CD14-positive monocyte (primary cell): Measurements from ENCODE around the gene ING2. TPM values are rescaled to one million over a fixed set of nuclear protein-coding genes. Genes with fewer than 3 reads are reported as not detected.
A peak's percentile ranks its signal among the peaks of the same experiment; 100 is the strongest.

ENCODE experiments used
- DNase-seq, 3 donors: peaks; one replicate each; pipeline ENCODE4 v3.0.0-alpha.2; 2011 to 2022
- H2AFZ ChIP-seq: 2 replicates; pipeline ENCODE4 v1.6.0; 2012; ENCODE audit warnings: mild to moderate bottlenecking, low read depth, low read length, inconsistent platforms; ENCODE audit not compliant: insufficient read depth, poor library complexity, severe bottlenecking
- H3K27ac ChIP-seq, 2 donors: 1 replicate in 1 of 2; 2 replicates in 1 of 2; pipeline ENCODE4 v1.5.1; 2012 to 2013; ENCODE audit warnings: low read length in 2 of 2, control low read depth in 1 of 2, inconsistent platforms in 1 of 2, low read depth in 1 of 2, mild to moderate bottlenecking in 1 of 2
- H3K27me3 ChIP-seq, 2 donors: one replicate each; pipeline versions ENCODE4 v1.6.0 to v1.6.1; 2011 to 2013; ENCODE audit warnings: low read length in 2 of 2; ENCODE audit not compliant: control insufficient read depth in 2 of 2, insufficient read depth in 2 of 2
- H3K36me3 ChIP-seq, 2 donors: replicated peaks in 1 of 2; 1 replicate in 1 of 2; 2 replicates in 1 of 2; pipeline versions ENCODE4 v1.5.1 to v1.6.1; 2012 to 2013; ENCODE audit warnings: low read length in 2 of 2, control low read depth in 1 of 2, inconsistent platforms in 1 of 2, mild to moderate bottlenecking in 1 of 2; ENCODE audit not compliant: insufficient read depth in 2 of 2, control insufficient read depth in 1 of 2
- H3K4me1 ChIP-seq, 2 donors: 1 replicate in 1 of 2; 2 replicates in 1 of 2; pipeline versions ENCODE4 v1.5.1 to v1.6.1; 2012 to 2013; ENCODE audit warnings: low read length in 2 of 2, control low read depth in 1 of 2, inconsistent platforms in 1 of 2, mild to moderate bottlenecking in 1 of 2, moderate library complexity in 1 of 2; ENCODE audit not compliant: insufficient read depth in 2 of 2, control insufficient read depth in 1 of 2
- H3K4me2 ChIP-seq: replicated peaks from 2 replicates; pipeline ENCODE3; 2012; ENCODE audit warnings: low read length, moderate library complexity, mild to moderate bottlenecking; ENCODE audit not compliant: poor library complexity, severe bottlenecking; ENCODE audit errors: extremely low read depth
- H3K4me3 ChIP-seq, 3 experiments: fragments of 200-600 bp in 1 of 3; sonication (generic) in 1 of 3; replicated peaks in 1 of 3; 1 replicate in 2 of 3; 2 replicates in 1 of 3; pipeline ENCODE4 v1.5.1; 2011 to 2013; ENCODE audit warnings: low read length in 3 of 3, mild to moderate bottlenecking in 3 of 3, control low read depth in 2 of 3, low read depth in 2 of 3, inconsistent platforms in 1 of 3, moderate library complexity in 1 of 3
- H3K79me2 ChIP-seq: 2 replicates; pipeline ENCODE4 v1.6.0; 2012; ENCODE audit warnings: mild to moderate bottlenecking, control low read depth, inconsistent platforms, low read length, moderate library complexity; ENCODE audit not compliant: insufficient read depth
- H3K9ac ChIP-seq: 2 replicates; pipeline ENCODE4 v1.6.0; 2017; ENCODE audit warnings: low read length, mild to moderate bottlenecking; ENCODE audit not compliant: insufficient read depth, poor library complexity, severe bottlenecking
- H3K9me3 ChIP-seq, 2 donors: replicated peaks in 1 of 2; 1 replicate in 1 of 2; 2 replicates in 1 of 2; pipeline versions ENCODE4 v1.5.1 to v1.6.1; 2012 to 2013; ENCODE audit warnings: low read length in 2 of 2, control low read depth in 1 of 2; ENCODE audit not compliant: control insufficient read depth in 1 of 2, insufficient read depth in 1 of 2
- H4K20me1 ChIP-seq: 2 replicates; pipeline ENCODE4 v1.6.0; 2012; ENCODE audit warnings: mild to moderate bottlenecking, low read length, control low read depth, moderate library complexity; ENCODE audit not compliant: insufficient read depth
- H3K27ac Mint-ChIP-seq, 7 donors: one replicate each; pipeline ENCODE4 v1.8.0; 2020; ENCODE audit warnings: mild to moderate bottlenecking in 7 of 7, mixed read lengths in 7 of 7, moderate library complexity in 6 of 7, inconsistent platforms in 2 of 7
- H3K27me3 Mint-ChIP-seq, 3 donors: one replicate each; pipeline ENCODE4 v1.8.0; 2021 to 2022; ENCODE audit warnings: low read depth in 3 of 3, mild to moderate bottlenecking in 3 of 3, mixed read lengths in 3 of 3, moderate library complexity in 3 of 3, inconsistent platforms in 1 of 3
- H3K36me3 Mint-ChIP-seq, 2 donors: one replicate each; pipeline ENCODE4 v1.8.0; 2020; ENCODE audit warnings: mixed read lengths in 2 of 2, inconsistent platforms in 1 of 2, mild to moderate bottlenecking in 1 of 2
- H3K4me1 Mint-ChIP-seq: one replicate; pipeline ENCODE4 v1.8.0; 2020; ENCODE audit warnings: mild to moderate bottlenecking, mixed read lengths
- H3K4me3 Mint-ChIP-seq, 2 donors: one replicate each; pipeline ENCODE4 v1.8.0; 2020; ENCODE audit warnings: mild to moderate bottlenecking in 2 of 2, mixed read lengths in 2 of 2, moderate library complexity in 1 of 2
- H3K9me3 Mint-ChIP-seq, 7 donors: one replicate each; pipeline ENCODE4 v1.8.0; 2020 to 2022; ENCODE audit warnings: mixed read lengths in 7 of 7, mild to moderate bottlenecking in 6 of 7, moderate library complexity in 6 of 7, inconsistent platforms in 2 of 7
- WGBS: methylation state at CpG from one replicate; pipeline ENCODE4 v1.1.5; 2013; ENCODE audit warnings: missing lambda C conversion rate; ENCODE audit not compliant: insufficient coverage; 5-methylcytosine and 5-hydroxymethylcytosine counted together
- intact Hi-C, 2 donors: fragments of 100-400 bp; cut with micrococcal nuclease; formaldehyde crosslinking; loops; one replicate each; pipeline versions ENCODE4 v1.15.0 to v1.15.1; 2023
- polyA plus RNA-seq, 3 donors: library from polyadenylated mRNA; depleted of rRNA in 1 of 3; unstranded in 2 of 3; stranded (reverse) in 1 of 3; fragments of 300-500 nt in 2 of 3; fragments of >200 nt in 1 of 3; fragmentation: Illumina TruSeq in 2 of 3; gene quantifications; 1 replicate in 2 of 3; 2 replicates in 1 of 3; pipeline ENCODE4 v1.2.3, GENCODE V29; 2012 to 2021
- TF ChIP-seq, protein P1 (sequence below): fragments of 200-600 bp; IDR thresholded peaks from one replicate; pipeline ENCODE4 v1.8.0; 2022; ENCODE audit warnings: antibody characterized with exemption, mild to moderate bottlenecking

ING2 gene
- polyA plus RNA-seq, 3 donors, result 6.6 to 12.2 (median 10.5) TPM

DNA sequence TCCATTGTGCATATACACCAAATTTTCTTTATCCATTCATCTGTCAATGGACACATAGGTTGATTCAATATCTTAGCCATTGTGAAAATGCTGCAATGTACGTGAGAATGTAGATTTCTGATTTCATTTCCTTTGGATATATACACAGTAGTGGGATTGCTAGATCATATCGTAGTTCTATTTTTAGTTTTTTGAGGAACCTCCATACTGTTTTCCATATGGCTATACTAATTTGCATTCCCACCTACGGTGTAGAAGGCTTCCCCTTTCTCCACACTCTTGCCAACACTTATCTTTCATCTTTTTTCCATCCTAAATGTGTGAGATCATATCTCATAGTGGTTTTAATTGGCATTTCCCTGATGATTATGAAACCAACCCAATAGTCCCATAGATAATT lies 43.4 kb downstream of the ING2 start:
- no peaks in the 10 kb centered on the region for H3K36me3 ChIP-seq
- H4K20me1 ChIP-seq, result no peaks in the 10 kb centered on the region
- no peak for DNase-seq
- no peak overlapping the region for H3K27ac ChIP-seq
- H3K4me2 ChIP-seq, result no peak overlapping the region
- peaks cover 0 to 11% (median 2%) of the 10 kb centered on the region in 3 donors for H3K27me3 Mint-ChIP-seq
- intact Hi-C loops, result no loop called here
- H3K4me1 ChIP-seq, result no peaks in the 10 kb centered on the region
- no peak overlapping the region for H3K4me3 Mint-ChIP-seq
- H3K4me1 Mint-ChIP-seq, result no peaks in the 10 kb centered on the region
- no peak overlapping the region for H2AFZ ChIP-seq
- no peak overlapping the region for H3K27ac Mint-ChIP-seq
- no CpG with 5 or more reads among the region's 3 CpGs for WGBS
- no peak overlapping the region for H3K9ac ChIP-seq
- H3K4me3 ChIP-seq, result no peak overlapping the region
- H3K9me3 Mint-ChIP-seq, result peaks cover 14 to 32% (median 20%) of the 10 kb centered on the region in 7 donors
- no peaks in the 10 kb centered on the region for H3K36me3 Mint-ChIP-seq
- peaks cover 0 to 16% of the 10 kb centered on the region in 2 donors for H3K9me3 ChIP-seq
- no peaks in the 10 kb centered on the region for H3K79me2 ChIP-seq
- no peaks in the 10 kb centered on the region for H3K27me3 ChIP-seq
- TF ChIP-seq, protein P1, sequence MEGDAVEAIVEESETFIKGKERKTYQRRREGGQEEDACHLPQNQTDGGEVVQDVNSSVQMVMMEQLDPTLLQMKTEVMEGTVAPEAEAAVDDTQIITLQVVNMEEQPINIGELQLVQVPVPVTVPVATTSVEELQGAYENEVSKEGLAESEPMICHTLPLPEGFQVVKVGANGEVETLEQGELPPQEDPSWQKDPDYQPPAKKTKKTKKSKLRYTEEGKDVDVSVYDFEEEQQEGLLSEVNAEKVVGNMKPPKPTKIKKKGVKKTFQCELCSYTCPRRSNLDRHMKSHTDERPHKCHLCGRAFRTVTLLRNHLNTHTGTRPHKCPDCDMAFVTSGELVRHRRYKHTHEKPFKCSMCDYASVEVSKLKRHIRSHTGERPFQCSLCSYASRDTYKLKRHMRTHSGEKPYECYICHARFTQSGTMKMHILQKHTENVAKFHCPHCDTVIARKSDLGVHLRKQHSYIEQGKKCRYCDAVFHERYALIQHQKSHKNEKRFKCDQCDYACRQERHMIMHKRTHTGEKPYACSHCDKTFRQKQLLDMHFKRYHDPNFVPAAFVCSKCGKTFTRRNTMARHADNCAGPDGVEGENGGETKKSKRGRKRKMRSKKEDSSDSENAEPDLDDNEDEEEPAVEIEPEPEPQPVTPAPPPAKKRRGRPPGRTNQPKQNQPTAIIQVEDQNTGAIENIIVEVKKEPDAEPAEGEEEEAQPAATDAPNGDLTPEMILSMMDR, result no peak

DNA sequence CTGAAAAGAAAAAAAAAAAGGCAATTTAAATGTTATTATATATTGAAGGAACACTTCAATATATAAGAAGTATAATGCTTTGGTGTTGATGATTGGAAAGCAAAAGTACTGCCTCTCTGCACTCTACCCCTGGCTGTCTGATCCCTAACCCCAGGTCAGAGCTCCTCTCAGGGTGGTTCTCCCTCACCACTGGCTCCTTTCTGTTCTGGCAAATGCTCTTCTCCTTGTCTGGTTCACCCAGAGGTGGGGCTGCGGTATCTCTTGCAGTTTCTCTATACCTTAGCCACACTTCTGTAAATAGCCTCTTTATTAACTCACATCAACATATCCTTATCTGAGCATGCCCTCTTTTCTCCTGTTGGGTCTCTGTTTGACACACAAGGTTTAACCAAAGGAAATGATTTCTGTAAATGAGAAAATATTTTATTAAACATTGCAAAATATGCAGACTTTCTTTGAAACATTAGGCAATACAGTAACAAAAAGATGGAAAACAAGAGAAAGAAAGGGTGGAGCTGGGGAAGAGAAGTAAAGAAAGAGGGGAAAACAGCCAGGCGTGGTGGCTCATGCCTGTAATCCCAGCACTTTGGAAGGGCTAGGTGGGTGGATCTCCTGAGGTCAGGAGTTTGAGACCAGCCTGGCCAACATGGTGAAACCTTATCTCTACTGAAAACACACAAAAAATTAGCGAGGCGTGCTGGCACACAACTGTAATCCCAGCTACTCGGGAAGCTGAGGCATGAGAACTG lies 45.7 kb downstream of the ING2 start:
- Histone ChIP-seq H3K4me2 (no peak overlapping the region), H4K20me1 (no peaks in the 10 kb centered on the region), H3K36me3 (no peaks in the 10 kb centered on the region), H2AFZ (no peak overlapping the region), H3K9me3 (peaks cover 0 to 12% of the 10 kb centered on the region in 2 donors), H3K4me3 (no peak overlapping the region), H3K27me3 (no peaks in the 10 kb centered on the region), H3K4me1 (no peaks in the 10 kb centered on the region), H3K9ac (no peak overlapping the region), H3K79me2 (no peaks in the 10 kb centered on the region), H3K27ac (no peak overlapping the region)
- peaks cover 5 to 19% (median 13%) of the 10 kb centered on the region in 7 donors for H3K9me3 Mint-ChIP-seq
- peaks cover 3% of the 10 kb centered on the region for H3K4me1 Mint-ChIP-seq
- intact Hi-C loops, result no loop called here
- WGBS, result 100% methylated on average over 2 of the region's 5 CpGs
- H3K27me3 Mint-ChIP-seq, result peaks cover 0 to 8% (median 3%) of the 10 kb centered on the region in 3 donors
- no peak for DNase-seq
- TF ChIP-seq, protein P1, result no peak
- peak overlapping the region in 2 of 7 donors; percentile 7 to 14 for H3K27ac Mint-ChIP-seq
- H3K36me3 Mint-ChIP-seq, result no peaks in the 10 kb centered on the region
- no peak overlapping the region for H3K4me3 Mint-ChIP-seq
